ENCODE data around the gene PKIG.

GRCh38 chr20:44540834-44541233 is 41.5 kb upstream of the PKIG start:
- TF ChIP-seq, protein P1, sequence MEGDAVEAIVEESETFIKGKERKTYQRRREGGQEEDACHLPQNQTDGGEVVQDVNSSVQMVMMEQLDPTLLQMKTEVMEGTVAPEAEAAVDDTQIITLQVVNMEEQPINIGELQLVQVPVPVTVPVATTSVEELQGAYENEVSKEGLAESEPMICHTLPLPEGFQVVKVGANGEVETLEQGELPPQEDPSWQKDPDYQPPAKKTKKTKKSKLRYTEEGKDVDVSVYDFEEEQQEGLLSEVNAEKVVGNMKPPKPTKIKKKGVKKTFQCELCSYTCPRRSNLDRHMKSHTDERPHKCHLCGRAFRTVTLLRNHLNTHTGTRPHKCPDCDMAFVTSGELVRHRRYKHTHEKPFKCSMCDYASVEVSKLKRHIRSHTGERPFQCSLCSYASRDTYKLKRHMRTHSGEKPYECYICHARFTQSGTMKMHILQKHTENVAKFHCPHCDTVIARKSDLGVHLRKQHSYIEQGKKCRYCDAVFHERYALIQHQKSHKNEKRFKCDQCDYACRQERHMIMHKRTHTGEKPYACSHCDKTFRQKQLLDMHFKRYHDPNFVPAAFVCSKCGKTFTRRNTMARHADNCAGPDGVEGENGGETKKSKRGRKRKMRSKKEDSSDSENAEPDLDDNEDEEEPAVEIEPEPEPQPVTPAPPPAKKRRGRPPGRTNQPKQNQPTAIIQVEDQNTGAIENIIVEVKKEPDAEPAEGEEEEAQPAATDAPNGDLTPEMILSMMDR (conservative IDR thresholded peaks at IDR 0.05; ENCODE audit: low read depth in 2 of 2): no peak
- no peak for TF ChIP-seq ZNF331 (CRISPR knock-in tag; IDR thresholded peaks at IDR 0.05; ENCODE audit: low read depth)
- TF ChIP-seq POLR2AphosphoS5 (IDR thresholded peaks at IDR 0.05; ENCODE audit: low read depth): no peak
- TF ChIP-seq EZH2 (IDR thresholded peaks at IDR 0.05; ENCODE audit: low read depth, unreplicated experiment): no peak
- no peak for TF ChIP-seq CREB1 (CRISPR knock-in tag; IDR thresholded peaks at IDR 0.05; ENCODE audit: low read depth)
- TF ChIP-seq ETS1 (IDR thresholded peaks at IDR 0.05): no peak

Measured in GM23338 (cell line).